Hematopoietic multipotent progenitor cell (in vitro differentiated cells): Measurements from ENCODE around the gene HOXD4. TPM values are rescaled to one million over a fixed set of nuclear protein-coding genes. Genes with fewer than 3 reads are reported as not detected.
A peak's percentile ranks its signal among the peaks of the same experiment; 100 is the strongest.

Experiments
- DNase-seq, 3 donors: peaks; one replicate each; pipeline ENCODE4 v3.0.0-alpha.2; 2011 to 2015; ENCODE audit warnings: low read depth in 2 of 3, low spot score in 2 of 3
- small RNA-seq: library from RNA; depleted of rRNA; stranded (forward); fragments of <200 nt; gene quantifications from one replicate; pipeline ENCODE3, GENCODE V24; 2012
- total RNA-seq: library from RNA; depleted of rRNA; stranded (reverse); fragments of >200 nt; gene quantifications from one replicate; pipeline ENCODE4 v1.2.3, GENCODE V29; 2012

Gene HOXD4
- total RNA-seq, 1 donor, result not detected

DNA sequence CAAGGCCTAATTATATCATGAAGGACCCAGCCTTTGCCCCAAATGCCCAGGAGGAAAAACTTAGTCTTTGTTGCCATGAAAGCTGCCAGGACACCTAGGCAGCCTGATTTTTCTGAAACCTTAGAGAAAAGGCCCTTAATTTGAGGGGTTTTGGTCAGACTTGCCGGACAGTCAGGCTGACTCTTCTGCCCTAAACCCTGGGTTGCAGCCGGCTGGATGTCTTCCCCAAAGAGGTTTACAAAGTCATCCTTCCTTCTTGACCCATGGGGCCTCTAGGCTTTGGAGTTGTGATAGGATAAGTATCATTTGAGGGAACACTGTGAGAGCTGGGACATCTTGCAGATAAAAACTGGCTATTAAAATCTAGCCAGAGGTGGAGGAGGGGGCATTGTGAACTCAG lies 34.7 kb downstream of the HOXD4 start:
- DNase-seq, result no peak

DNA sequence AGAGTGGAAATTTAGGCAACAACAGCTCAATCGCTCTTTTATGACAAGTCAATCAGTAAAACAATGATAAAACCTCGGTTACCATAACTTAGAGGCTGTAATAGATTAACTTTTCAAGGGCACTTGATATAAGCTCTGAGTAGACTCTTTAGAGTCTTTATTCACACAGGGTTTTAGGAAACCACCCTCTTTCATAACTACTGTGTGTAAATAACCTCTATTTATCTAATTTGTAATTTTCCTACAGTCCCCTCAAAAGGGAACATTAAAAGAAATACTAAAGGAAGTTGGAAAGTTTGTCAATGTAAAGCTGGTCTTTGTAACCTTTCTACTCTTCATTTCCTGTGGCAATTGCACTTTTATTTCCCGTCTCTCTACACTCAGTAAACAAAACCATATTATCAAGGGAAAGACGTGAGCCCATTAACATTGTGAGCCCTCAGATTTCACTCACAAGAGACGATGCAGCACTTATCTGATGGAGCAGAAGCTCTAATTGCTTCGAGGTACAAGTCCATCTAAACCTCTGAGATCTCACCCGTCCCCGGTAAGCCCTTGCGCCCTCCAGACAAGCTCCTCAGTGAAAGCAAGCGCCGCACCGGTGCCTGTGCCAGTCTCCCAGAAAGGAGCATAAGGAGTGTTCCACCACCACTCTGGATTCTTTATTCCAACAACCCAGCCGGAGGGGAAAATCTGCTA lies 36.0 kb downstream of the HOXD4 start:
- DNase-seq, result no peak

DNA sequence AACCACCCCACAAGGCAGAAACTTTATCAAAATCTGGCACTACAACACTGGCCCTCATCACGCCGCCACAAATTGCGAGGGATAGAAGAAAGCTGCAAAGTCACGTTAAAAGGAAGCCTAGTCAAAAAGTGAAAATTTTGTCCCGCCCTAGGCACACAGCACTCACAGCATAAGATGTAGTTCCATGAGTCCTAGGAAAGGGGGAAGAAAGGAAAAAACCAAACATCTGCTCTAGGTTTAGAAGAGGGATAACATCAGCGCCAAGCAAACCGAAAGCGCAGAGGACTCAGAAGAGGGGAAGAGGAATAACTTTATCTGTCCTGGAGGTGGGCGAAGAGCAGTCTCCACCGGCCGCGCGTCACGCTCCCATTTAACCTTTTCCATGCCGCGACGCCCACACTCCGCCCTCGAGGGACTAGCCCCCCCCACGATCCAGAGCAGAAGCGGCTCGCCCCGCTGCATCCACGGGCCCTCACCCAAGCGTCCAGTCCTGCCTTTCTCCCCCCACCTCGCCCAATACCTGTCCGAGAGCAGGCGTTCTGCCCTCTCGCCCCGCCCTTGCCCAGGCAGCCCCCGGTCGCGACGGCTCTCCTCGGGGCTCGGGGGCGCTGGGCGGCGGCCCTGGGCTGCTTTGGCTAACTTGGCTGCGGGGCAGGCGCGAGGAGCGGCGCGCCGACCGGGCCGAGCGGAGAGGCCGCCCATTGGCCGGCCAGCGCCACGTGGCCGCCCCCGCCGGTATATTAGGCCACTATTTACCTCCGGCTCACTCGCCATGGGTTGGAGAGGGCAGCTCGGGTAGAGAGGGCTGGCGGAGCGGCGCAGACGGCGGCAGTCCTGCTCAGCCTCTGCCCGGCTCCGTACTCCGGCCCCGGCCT lies 36.8 kb downstream of the HOXD4 start, which contains the start of gene HOXD1:
TSS of gene HOXD1 (plus strand) at position 770 of the 875 bp plus-strand sequence. CDS start 134 bp downstream, outside the sequence.
- no peak for DNase-seq

DNA sequence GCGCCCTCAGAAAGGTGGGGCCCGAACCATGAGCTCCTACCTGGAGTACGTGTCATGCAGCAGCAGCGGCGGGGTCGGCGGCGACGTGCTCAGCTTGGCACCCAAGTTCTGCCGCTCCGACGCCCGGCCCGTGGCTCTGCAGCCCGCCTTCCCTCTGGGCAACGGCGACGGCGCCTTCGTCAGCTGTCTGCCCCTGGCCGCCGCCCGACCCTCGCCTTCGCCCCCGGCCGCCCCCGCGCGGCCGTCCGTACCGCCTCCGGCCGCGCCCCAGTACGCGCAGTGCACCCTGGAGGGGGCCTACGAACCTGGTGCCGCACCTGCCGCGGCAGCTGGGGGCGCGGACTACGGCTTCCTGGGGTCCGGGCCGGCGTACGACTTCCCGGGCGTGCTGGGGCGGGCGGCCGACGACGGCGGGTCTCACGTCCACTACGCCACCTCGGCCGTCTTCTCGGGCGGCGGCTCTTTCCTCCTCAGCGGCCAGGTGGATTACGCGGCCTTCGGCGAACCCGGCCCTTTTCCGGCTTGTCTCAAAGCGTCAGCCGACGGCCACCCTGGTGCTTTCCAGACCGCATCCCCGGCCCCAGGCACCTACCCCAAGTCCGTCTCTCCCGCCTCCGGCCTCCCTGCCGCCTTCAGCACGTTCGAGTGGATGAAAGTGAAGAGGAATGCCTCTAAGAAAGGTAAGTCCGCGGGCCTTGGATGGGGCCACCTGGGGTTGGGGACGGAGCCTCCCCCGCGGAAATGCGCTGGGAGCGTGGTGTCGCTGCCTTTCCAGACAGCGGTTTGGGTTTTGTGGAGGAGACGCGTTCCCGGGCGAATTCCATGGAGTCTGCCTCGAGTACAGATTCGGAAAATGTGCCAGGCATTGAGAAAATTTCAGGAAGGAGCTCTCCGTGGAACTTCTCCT lies 37.7 kb downstream of the HOXD4 start:
- DNase-seq, result no peak

DNA sequence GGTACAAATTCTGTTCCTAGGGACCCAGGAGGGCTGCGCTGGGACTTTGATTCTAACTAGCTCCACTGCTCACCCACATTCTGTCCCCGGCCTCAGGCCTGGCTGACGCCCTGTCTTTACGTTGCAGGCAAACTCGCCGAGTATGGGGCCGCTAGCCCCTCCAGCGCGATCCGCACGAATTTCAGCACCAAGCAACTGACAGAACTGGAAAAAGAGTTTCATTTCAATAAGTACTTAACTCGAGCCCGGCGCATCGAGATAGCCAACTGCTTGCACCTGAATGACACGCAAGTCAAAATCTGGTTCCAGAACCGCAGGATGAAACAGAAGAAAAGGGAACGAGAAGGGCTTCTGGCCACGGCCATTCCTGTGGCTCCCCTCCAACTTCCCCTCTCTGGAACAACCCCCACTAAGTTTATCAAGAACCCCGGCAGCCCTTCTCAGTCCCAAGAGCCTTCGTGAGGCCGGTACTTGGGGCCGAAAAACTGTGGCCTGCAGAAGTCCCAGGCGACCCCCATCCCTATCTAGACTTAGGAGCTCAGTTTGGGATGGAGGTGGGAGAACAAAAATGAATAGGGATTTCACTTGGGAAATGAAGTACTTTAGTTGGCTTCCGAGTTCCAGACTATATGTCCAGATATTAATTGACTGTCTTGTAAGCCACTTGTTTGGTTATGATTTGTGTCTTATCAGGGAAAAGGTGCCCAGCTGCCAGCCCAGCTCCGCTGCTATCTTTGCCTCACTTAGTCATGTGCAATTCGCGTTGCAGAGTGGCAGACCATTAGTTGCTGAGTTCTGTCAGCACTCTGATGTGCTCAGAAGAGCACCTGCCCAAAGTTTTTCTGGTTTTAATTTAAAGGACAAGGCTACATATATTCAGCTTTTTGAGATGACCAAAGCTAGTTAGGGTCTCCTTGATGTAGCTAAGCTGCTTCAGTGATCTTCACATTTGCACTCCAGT lies 38.6 kb downstream of the HOXD4 start:
- DNase-seq, result peak in 1 of 3 donors; percentile 53

DNA sequence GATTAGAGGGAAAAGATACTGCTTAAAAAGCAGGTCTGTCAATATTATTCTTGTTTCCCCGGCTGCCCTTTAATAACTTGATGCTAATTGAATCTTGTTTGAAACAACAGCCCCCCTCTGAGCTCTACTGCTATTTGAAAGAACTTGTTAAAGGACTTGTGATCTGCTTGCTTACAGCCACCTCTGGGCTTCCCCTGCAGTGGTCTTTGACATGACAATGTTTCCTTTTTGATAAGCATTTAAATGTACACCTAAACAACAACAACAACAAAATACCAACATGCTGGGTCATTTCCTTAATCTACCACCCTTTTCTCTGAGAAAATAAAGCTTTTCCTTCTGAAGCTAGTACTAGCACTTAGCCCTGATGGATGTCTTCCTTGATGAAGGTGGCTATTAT lies 41.0 kb downstream of the HOXD4 start:
- no peak for DNase-seq

DNA sequence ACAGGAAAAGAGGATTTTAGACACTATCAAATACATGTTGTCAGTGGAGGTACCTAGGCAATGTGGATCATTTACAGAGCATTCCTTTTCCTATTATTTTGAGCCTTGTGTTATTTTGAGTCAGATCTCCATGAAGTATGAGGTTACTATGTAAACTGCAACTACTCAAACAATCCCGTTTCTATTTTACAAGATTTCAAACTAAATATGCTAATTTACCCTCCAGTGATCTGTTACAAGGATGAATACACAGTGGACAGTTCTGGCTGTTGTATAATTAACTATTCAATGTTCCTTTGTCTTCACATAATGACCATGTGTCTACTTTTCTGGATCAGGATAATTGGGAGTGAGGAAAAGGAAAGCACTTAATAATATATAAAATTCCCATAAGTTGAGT lies 41.7 kb downstream of the HOXD4 start:
- DNase-seq, result no peak

DNA sequence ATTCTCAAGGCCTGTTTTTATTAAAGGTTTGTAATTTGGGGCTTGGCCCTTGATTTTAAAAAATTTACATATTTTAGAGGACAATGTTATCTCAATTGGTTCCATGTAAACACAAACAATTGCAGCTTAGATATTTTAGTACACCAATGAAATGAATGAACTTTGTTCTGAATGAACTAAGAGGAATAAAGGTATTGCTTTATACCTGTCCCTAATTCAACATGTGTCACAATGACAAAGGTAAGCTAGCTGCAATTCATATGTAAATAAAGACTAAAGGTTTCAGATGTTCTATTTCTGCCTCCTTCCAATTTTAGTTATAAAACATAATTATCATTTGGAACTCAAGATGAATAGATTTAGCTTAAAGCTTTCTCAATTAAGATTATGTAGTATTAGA lies 48.6 kb downstream of the HOXD4 start:
- DNase-seq, result no peak

DNA sequence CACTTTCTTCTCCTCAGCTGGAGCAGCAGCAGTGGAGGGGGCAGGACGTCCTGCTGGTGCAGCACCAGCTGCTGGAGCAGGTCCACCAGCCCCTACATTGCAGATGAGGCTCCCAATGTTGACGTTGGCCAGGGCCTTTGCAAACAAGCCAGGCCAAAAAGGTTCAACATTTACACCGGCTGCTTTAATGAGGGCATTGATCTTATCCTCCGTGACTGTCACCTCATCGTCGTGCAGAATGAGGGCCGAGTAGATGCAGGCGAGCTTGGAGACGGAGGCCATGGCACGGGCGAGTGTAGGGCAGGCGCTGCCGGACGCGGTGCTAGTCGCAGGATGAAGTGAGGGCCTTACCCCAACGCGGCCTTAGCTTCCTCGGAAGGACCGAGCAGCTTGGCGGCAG lies 49.6 kb downstream of the HOXD4 start:
- no peak for DNase-seq

DNA sequence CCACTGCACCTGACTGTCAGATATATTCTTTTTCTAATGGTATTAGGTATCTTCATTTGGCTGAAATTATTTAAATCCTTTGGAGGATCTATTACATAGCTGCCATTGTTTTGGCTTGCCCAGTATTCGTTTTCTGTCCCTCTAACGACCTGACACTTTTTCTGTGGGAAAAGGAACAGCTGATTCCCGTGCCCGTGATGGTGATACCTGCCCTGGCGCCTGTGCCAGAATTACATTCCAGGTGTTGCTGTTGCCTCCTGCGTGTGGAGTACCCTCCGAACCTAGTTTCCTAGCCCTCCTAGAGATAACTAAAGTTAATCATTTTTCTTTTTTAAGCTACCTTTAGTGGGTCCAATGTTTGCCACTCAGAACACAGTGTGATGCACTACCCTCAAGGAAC lies 51.1 kb downstream of the HOXD4 start:
- no peak for DNase-seq

Small RNA genes lying within 50 kb of the gene (small RNA-seq; reads per million reads assigned to genes)
- gene MIR10B, result 14.1 reads per million, percentile 94 among the genes with 10 or more reads in this experiment

Other genes starting within 250 kb of the HOXD4 start
- 7.3 TPM for gene LNPK, start 149.3 kb upstream of the HOXD4 start, total RNA-seq
- gene EVX2, start 67.6 kb upstream of the HOXD4 start, total RNA-seq, result not detected
- gene HOXD13, start 58.8 kb upstream of the HOXD4 start, total RNA-seq, result not detected
- gene HOXD12, start 51.8 kb upstream of the HOXD4 start, total RNA-seq, result not detected
- not detected for gene HOXD11, start 44.3 kb upstream of the HOXD4 start, total RNA-seq
- gene HOXD10, start 34.8 kb upstream of the HOXD4 start, total RNA-seq, result not detected
- gene HOXD9, start 28.8 kb upstream of the HOXD4 start, total RNA-seq, result not detected
- not detected for gene HOXD8, start 21.8 kb upstream of the HOXD4 start, total RNA-seq
- gene HOXD3, start 5.8 kb downstream of the HOXD4 start, total RNA-seq, result not detected
- gene HOXD1, start 37.1 kb downstream of the HOXD4 start, total RNA-seq, result not detected
- gene MTX2, start 117.9 kb downstream of the HOXD4 start, total RNA-seq, result 8.6 TPM